ENCODE data around the gene ICA1. TPM values are rescaled to one million over a fixed set of nuclear protein-coding genes. Genes with fewer than 3 reads are reported as not detected.

The ICA1 gene
- polyA plus RNA-seq, 3 donors = 3.2 to 7.0 (median 4.2) TPM

GRCh38 chr7:8157296-8157695, 104.7 kb downstream of the ICA1 start:
- Mint-ChIP-seq H3K4me3 (no peak overlapping the region), H3K27me3 (ENCODE audit: low read depth in 3 of 3) (peaks cover 0 to 2% (median 0%) of the 10 kb centered on the region in 3 donors), H3K27ac (peak overlapping the region in 1 of 7 donors; percentile 64), H3K4me1 (peaks cover 18% of the 10 kb centered on the region), H3K9me3 (peaks cover 0 to 4% (median 0%) of the 10 kb centered on the region in 7 donors), H3K36me3 (peaks cover 10 to 19% of the 10 kb centered on the region in 2 donors)
- intact Hi-C loops (cut with micrococcal nuclease) = no loop called here
- no peak overlapping the region for H2AFZ ChIP-seq (ENCODE audit: insufficient read depth, low read depth, low read length, poor library complexity, severe bottlenecking)
- H3K79me2 ChIP-seq (ENCODE audit: insufficient read depth, low read length) = no peaks in the 10 kb centered on the region
- H3K4me1 ChIP-seq (ENCODE audit: control insufficient read depth in 1 of 2, insufficient read depth in 2 of 2, low read length in 2 of 2) = peaks cover 0 to 2% of the 10 kb centered on the region in 2 donors
- DNase-seq = no peak
- H3K36me3 ChIP-seq (replicated peaks in 1 of 2; ENCODE audit: control insufficient read depth in 1 of 2, insufficient read depth in 2 of 2, low read length in 2 of 2) = no peaks in the 10 kb centered on the region
- no peak overlapping the region for H3K9ac ChIP-seq (ENCODE audit: insufficient read depth, low read length, poor library complexity, severe bottlenecking)
- no peak for TF ChIP-seq CTCF (IDR thresholded peaks at IDR 0.05)
- H3K27ac ChIP-seq (ENCODE audit: low read depth in 1 of 2, low read length in 2 of 2) = no peak overlapping the region
- H3K9me3 ChIP-seq (replicated peaks in 1 of 2; ENCODE audit: control insufficient read depth in 1 of 2, insufficient read depth in 1 of 2, low read length in 2 of 2) = no peaks in the 10 kb centered on the region
- no peak overlapping the region for H3K4me3 ChIP-seq (replicated peaks in 1 of 3; ENCODE audit: low read depth in 2 of 3, low read length in 3 of 3)
- no peaks in the 10 kb centered on the region for H3K27me3 ChIP-seq (ENCODE audit: control insufficient read depth in 2 of 2, insufficient read depth in 2 of 2, low read length in 2 of 2)
- 83% methylated on average over 1 of the region's 1 CpG for WGBS (ENCODE audit: insufficient coverage)
- no peak overlapping the region for H3K4me2 ChIP-seq (replicated peaks; ENCODE audit: extremely low read depth, low read length, poor library complexity, severe bottlenecking)
- H4K20me1 ChIP-seq (ENCODE audit: insufficient read depth, low read length) = no peaks in the 10 kb centered on the region

GRCh38 chr7:8155836-8156235, 106.1 kb downstream of the ICA1 start:
- Histone ChIP-seq H3K4me1 (ENCODE audit: control insufficient read depth in 1 of 2, insufficient read depth in 2 of 2, low read length in 2 of 2) (no peaks in the 10 kb centered on the region), H4K20me1 (ENCODE audit: insufficient read depth, low read length) (no peaks in the 10 kb centered on the region), H3K9me3 (replicated peaks in 1 of 2; ENCODE audit: control insufficient read depth in 1 of 2, insufficient read depth in 1 of 2, low read length in 2 of 2) (no peaks in the 10 kb centered on the region), H2AFZ (ENCODE audit: insufficient read depth, low read depth, low read length, poor library complexity, severe bottlenecking) (no peak overlapping the region), H3K36me3 (replicated peaks in 1 of 2; ENCODE audit: control insufficient read depth in 1 of 2, insufficient read depth in 2 of 2, low read length in 2 of 2) (no peaks in the 10 kb centered on the region), H3K4me2 (replicated peaks; ENCODE audit: extremely low read depth, low read length, poor library complexity, severe bottlenecking) (no peak overlapping the region), H3K27ac (ENCODE audit: low read depth in 1 of 2, low read length in 2 of 2) (no peak overlapping the region), H3K4me3 (replicated peaks in 1 of 3; ENCODE audit: low read depth in 2 of 3, low read length in 3 of 3) (no peak overlapping the region), H3K79me2 (ENCODE audit: insufficient read depth, low read length) (no peaks in the 10 kb centered on the region), H3K9ac (ENCODE audit: insufficient read depth, low read length, poor library complexity, severe bottlenecking) (no peak overlapping the region), H3K27me3 (ENCODE audit: control insufficient read depth in 2 of 2, insufficient read depth in 2 of 2, low read length in 2 of 2) (no peaks in the 10 kb centered on the region)
- Mint-ChIP-seq H3K4me1 (peaks cover 9% of the 10 kb centered on the region), H3K9me3 (peaks cover 0 to 4% (median 0%) of the 10 kb centered on the region in 7 donors), H3K27ac (no peak overlapping the region), H3K36me3 (peaks cover 13 to 19% of the 10 kb centered on the region in 2 donors), H3K27me3 (ENCODE audit: low read depth in 3 of 3) (peaks cover 0 to 2% (median 0%) of the 10 kb centered on the region in 3 donors), H3K4me3 (no peak overlapping the region)
- TF ChIP-seq CTCF (IDR thresholded peaks at IDR 0.05) = no peak
- intact Hi-C loops (cut with micrococcal nuclease) = no loop called here
- DNase-seq = no peak
- whole genome bisulfite sequencing (ENCODE audit: insufficient coverage) = 95% methylated on average over 4 of the region's 4 CpGs
